Natural killer cell (primary cell): Measurements from ENCODE around the gene FAAH. TPM values are rescaled to one million over a fixed set of nuclear protein-coding genes. Genes with fewer than 3 reads are reported as not detected.

ENCODE experiments used
- ATAC-seq, 3 donors: fragments of 150-1000 bp in 2 of 3; fragments of 200-7000 bp in 1 of 3; cut with Tn5 transposase; 1 replicate in 1 of 3; 2 replicates in 2 of 3; pipeline ENCODE4 v1.10.0; 2021; ENCODE audit warnings: mild to moderate bottlenecking in 2 of 3, moderate library complexity in 2 of 3
- DNase-seq, 2 donors: peaks; one replicate each; pipeline versions ENCODE4 v3.0.0 to v3.0.0-alpha.2; 2013 to 2021; ENCODE audit warnings: mixed read lengths in 1 of 2
- H3K27ac ChIP-seq: one replicate; pipeline ENCODE4 v1.5.1; 2013; ENCODE audit warnings: mild to moderate bottlenecking, low read length
- H3K27me3 ChIP-seq: one replicate; pipeline ENCODE4 v1.6.1; 2013; ENCODE audit warnings: low read length; ENCODE audit not compliant: control insufficient read depth, insufficient read depth
- H3K36me3 ChIP-seq: one replicate; pipeline ENCODE4 v1.6.1; 2013; ENCODE audit warnings: low read length; ENCODE audit not compliant: control insufficient read depth, insufficient read depth
- H3K4me1 ChIP-seq: one replicate; pipeline ENCODE4 v1.6.1; 2013; ENCODE audit warnings: low read length; ENCODE audit not compliant: control insufficient read depth, insufficient read depth
- H3K4me3 ChIP-seq: one replicate; pipeline ENCODE4 v1.5.1; 2013; ENCODE audit warnings: low read length
- H3K9me3 ChIP-seq: one replicate; pipeline ENCODE4 v1.6.1; 2013; ENCODE audit warnings: low read length; ENCODE audit not compliant: control insufficient read depth, insufficient read depth
- H3K27ac Mint-ChIP-seq, 2 donors: one replicate each; pipeline ENCODE4 v1.8.0; 2022; ENCODE audit warnings: mild to moderate bottlenecking in 2 of 2, mixed read lengths in 2 of 2, moderate library complexity in 1 of 2
- H3K27me3 Mint-ChIP-seq, 2 donors: one replicate each; pipeline ENCODE4 v1.8.0; 2022; ENCODE audit warnings: low read depth in 2 of 2, mixed read lengths in 2 of 2
- H3K36me3 Mint-ChIP-seq: one replicate; pipeline ENCODE4 v1.8.0; 2022; ENCODE audit warnings: mixed read lengths
- H3K4me1 Mint-ChIP-seq, 2 donors: one replicate each; pipeline ENCODE4 v1.8.0; 2022; ENCODE audit warnings: mixed read lengths in 2 of 2
- H3K4me3 Mint-ChIP-seq: one replicate; pipeline ENCODE4 v1.8.0; 2022; ENCODE audit warnings: mild to moderate bottlenecking, moderate library complexity, mixed read lengths
- H3K9me3 Mint-ChIP-seq, 2 donors: one replicate each; pipeline ENCODE4 v1.8.0; 2022; ENCODE audit warnings: mixed read lengths in 2 of 2
- WGBS: methylation state at CpG from one replicate; pipeline ENCODE4 v1.1.7; 2013; ENCODE audit warnings: missing lambda C conversion rate; ENCODE audit not compliant: insufficient coverage; 5-methylcytosine and 5-hydroxymethylcytosine counted together
- intact Hi-C: fragments of 100-400 bp; cut with micrococcal nuclease; formaldehyde crosslinking; loops from one replicate; pipeline ENCODE4 v1.14.2; 2022
- total RNA-seq, 4 donors: library from RNA; stranded (reverse); fragments of 120-200 nt in 1 of 4; gene quantifications; one replicate each; pipeline versions ENCODE4 v1.2.3 to v1.2.4, GENCODE V29; 2013 to 2022
- TF ChIP-seq, protein P1 (sequence below): fragments of 200-600 bp; IDR thresholded peaks from one replicate; pipeline ENCODE4 v1.8.0; 2022; ENCODE audit warnings: antibody characterized with exemption

FAAH gene
- total RNA-seq, 3 donors from 2014 or later (not counting 1 experiment from before 2014, with no cell fraction given), result 4.7 to 10.0 (median 7.9) TPM

GRCh38 chr1:46444466-46444865 lies 50.3 kb downstream of the FAAH start:
- 82% methylated on average over 2 of the region's 3 CpGs for WGBS
- peaks cover 38 to 57% of the 10 kb centered on the region in 2 donors for H3K27me3 Mint-ChIP-seq
- ATAC-seq, result no peak

GRCh38 chr1:46445773-46446256 lies 51.7 kb downstream of the FAAH start:
- no peaks in the 10 kb centered on the region for H3K9me3 Mint-ChIP-seq
- Histone ChIP-seq H3K4me3 (no peak overlapping the region), H3K27ac (no peak overlapping the region), H3K27me3 (peaks cover 13% of the 10 kb centered on the region), H3K9me3 (no peaks in the 10 kb centered on the region), H3K36me3 (no peaks in the 10 kb centered on the region), H3K4me1 (peaks cover 15% of the 10 kb centered on the region)
- TF ChIP-seq, protein P1, sequence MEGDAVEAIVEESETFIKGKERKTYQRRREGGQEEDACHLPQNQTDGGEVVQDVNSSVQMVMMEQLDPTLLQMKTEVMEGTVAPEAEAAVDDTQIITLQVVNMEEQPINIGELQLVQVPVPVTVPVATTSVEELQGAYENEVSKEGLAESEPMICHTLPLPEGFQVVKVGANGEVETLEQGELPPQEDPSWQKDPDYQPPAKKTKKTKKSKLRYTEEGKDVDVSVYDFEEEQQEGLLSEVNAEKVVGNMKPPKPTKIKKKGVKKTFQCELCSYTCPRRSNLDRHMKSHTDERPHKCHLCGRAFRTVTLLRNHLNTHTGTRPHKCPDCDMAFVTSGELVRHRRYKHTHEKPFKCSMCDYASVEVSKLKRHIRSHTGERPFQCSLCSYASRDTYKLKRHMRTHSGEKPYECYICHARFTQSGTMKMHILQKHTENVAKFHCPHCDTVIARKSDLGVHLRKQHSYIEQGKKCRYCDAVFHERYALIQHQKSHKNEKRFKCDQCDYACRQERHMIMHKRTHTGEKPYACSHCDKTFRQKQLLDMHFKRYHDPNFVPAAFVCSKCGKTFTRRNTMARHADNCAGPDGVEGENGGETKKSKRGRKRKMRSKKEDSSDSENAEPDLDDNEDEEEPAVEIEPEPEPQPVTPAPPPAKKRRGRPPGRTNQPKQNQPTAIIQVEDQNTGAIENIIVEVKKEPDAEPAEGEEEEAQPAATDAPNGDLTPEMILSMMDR, result no peak
- no peak for DNase-seq
- intact Hi-C loops, result no loop called here
- H3K27me3 Mint-ChIP-seq, result peaks cover 44 to 68% of the 10 kb centered on the region in 2 donors
- ATAC-seq, result no peak
- H3K27ac Mint-ChIP-seq, result no peak overlapping the region
- peaks cover 14 to 36% of the 10 kb centered on the region in 2 donors for H3K4me1 Mint-ChIP-seq
- 75% methylated on average over 3 of the region's 3 CpGs for WGBS
- no peak overlapping the region for H3K4me3 Mint-ChIP-seq
- H3K36me3 Mint-ChIP-seq, result no peaks in the 10 kb centered on the region

More at GRCh38 chr1:46444466-46444865, 50.3 kb downstream of the FAAH start:
- Histone ChIP-seq H3K27me3 (peaks cover 10% of the 10 kb centered on the region), H3K9me3 (no peaks in the 10 kb centered on the region), H3K4me3 (no peak overlapping the region), H3K27ac (no peak overlapping the region), H3K4me1 (peaks cover 15% of the 10 kb centered on the region), H3K36me3 (no peaks in the 10 kb centered on the region)
- TF ChIP-seq, protein P1, result no peak
- Mint-ChIP-seq H3K27ac (no peak overlapping the region), H3K36me3 (no peaks in the 10 kb centered on the region), H3K4me1 (peaks cover 14 to 34% of the 10 kb centered on the region in 2 donors), H3K4me3 (no peak overlapping the region), H3K9me3 (no peaks in the 10 kb centered on the region)
- no peak for DNase-seq
- intact Hi-C loops, result no loop called here

DNA sequence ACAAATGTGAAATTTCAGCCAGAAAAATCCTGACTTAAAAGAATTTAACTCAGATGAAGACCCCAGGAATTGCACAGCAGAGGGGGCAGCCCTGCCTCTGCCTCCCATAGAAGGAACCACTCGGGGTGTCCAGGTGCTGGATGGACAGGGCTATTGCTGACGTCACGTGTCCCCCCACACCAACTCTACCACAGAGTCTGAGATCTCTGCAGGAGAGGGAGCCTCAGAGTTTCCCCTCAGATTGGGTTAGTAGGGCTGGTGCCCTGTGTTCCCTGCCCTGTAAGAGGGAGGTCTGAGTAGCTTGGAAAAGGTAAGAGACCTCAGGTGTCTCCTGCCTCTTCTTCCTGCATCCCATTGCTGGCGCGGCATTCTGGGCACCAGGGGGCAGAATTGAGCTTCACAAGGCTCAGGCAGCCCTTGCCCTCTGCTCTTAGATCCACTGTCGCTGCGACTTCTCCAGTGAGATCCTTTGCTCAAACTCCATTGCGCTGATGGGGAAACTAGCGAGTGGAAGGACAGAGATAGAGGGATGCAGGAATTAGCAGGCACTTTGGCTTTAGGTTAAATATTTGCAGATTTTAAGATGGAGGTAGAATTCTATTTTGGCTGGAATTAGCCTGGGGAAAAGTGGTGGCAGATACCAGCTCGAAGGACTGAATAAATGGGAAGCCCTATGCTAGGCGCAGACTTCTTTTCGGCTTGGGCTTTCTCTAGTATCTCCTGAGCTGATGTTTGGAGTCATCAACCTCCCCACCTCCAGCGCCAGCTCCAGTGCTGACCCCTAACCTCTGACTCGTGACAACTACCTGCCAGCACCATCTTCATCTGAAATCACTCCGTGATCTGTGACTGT lies 52.8 kb downstream of the FAAH start:
- no peaks in the 10 kb centered on the region for H3K9me3 Mint-ChIP-seq
- Histone ChIP-seq H3K36me3 (no peaks in the 10 kb centered on the region), H3K27me3 (peaks cover 13% of the 10 kb centered on the region), H3K27ac (no peak overlapping the region), H3K4me3 (no peak overlapping the region), H3K4me1 (peaks cover 15% of the 10 kb centered on the region), H3K9me3 (no peaks in the 10 kb centered on the region)
- intact Hi-C loops, result loop anchor here (1.0 kb wide), 2 partner anchors 81 to 278 kb away; no protein-coding TSS in a partner anchor
- WGBS, result 27% methylated on average over 14 of the region's 15 CpGs
- ATAC-seq (peak in 1 of 3 donors; percentile 62), DNase-seq (peak; percentile 57 to 83)
- H3K4me1 Mint-ChIP-seq, result peaks cover 14 to 36% of the 10 kb centered on the region in 2 donors
- TF ChIP-seq, protein P1, result peak; percentile 78
- no peaks in the 10 kb centered on the region for H3K36me3 Mint-ChIP-seq
- no peak overlapping the region for H3K4me3 Mint-ChIP-seq
- H3K27me3 Mint-ChIP-seq, result peaks cover 55 to 79% of the 10 kb centered on the region in 2 donors
- H3K27ac Mint-ChIP-seq, result no peak overlapping the region
